Germinal center (tissue), 1 donor: ENCODE results near the gene P4HTM.
A peak's percentile ranks its signal among the peaks of the same experiment; 100 is the strongest.
"Not testable (repeated sequence)": the region's sequence is repeated elsewhere in the genome, so short reads cannot be mapped to it uniquely, and the experiment has no call there.

Experiments
- DNase-seq: peaks from one replicate; pipeline ENCODE4 v3.0.0; 2012; ENCODE audit warnings: mixed read lengths, low spot score

Gene P4HTM

GRCh38 chr3:49007771-49008528 lies 17.9 kb downstream of the P4HTM start:
- DNase-seq: peak; percentile 88

DNA sequence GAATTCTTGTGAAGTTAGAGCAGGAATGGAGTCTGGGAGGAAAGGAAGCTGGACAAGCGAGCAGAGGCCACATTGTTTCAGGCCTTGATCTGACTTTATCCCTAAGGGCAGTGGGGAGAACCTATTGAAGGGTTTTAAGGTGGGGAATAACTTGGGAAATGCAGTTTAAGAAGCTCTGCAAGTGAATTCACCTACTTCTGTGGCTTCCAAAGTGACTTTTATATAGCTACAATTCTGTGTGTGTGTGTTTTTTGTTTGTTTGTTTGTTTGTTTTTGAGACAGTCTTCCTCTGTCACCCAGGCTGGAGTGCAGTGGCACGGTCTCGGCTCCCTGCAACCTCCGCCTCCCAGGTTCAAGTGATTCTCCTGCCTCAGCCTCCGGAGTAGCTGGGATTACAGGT lies 18.6 kb downstream of the P4HTM start:
- DNase-seq: not testable (repeated sequence)

DNA sequence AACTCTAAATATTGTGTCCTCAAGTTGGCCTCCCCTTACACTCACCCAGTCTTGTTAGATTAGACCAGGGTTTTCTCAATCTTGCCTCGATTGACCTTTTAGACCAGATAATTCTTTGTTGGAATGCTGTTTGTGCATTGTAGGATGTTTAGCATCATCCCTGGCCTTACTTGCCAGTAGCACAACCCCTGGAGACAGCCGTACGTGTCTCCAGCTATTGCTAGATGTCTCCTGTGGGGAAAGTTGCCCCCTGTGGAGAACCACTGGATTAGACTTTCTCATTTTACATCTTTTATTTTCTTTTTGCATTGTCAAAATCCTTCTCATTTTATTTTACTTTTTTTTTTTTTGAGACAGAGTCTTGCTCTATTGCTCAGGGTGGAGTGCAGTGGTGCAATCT lies 19.4 kb downstream of the P4HTM start:
- no peak for DNase-seq

DNA sequence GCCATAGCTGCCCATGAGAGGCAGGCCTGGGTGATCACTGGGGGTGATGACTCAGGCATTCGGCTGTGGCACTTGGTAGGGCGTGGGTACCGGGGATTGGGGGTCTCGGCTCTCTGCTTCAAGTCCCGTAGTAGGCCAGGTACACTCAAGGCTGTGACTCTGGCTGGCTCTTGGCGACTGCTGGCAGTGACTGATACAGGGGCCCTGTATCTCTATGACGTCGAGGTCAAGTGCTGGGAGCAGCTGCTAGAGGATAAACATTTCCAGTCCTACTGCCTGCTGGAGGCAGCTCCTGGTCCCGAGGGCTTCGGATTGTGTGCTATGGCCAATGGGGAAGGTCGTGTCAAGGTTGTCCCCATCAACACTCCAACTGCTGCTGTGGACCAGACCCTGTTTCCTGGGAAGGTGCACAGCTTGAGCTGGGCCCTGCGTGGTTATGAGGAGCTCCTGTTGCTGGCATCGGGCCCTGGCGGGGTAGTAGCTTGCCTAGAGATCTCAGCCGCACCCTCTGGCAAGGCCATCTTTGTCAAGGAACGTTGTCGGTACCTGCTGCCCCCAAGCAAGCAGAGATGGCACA lies 22.5 kb downstream of the P4HTM start:
- DNase-seq: no peak

DNA sequence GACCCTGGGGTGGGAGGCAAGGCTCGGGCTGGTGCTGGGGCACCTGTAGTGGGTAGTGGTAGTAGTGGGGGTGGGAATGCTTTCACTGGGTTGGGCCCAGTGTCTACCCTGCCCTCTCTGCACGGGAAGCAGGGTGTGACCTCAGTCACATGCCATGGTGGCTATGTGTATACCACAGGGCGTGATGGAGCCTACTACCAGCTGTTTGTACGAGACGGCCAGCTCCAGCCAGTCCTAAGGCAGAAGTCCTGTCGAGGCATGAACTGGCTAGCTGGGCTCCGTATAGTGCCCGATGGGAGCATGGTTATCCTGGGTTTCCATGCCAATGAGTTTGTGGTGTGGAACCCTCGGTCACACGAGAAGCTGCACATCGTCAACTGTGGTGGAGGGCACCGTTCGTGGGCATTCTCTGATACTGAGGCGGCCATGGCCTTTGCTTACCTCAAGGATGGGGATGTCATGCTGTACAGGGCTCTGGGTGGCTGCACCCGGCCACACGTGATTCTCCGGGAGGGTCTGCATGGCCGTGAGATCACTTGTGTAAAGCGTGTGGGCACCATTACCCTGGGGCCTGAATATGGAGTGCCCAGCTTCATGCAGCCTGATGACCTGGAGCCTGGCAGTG lies 23.2 kb downstream of the P4HTM start:
- no peak for DNase-seq

DNA sequence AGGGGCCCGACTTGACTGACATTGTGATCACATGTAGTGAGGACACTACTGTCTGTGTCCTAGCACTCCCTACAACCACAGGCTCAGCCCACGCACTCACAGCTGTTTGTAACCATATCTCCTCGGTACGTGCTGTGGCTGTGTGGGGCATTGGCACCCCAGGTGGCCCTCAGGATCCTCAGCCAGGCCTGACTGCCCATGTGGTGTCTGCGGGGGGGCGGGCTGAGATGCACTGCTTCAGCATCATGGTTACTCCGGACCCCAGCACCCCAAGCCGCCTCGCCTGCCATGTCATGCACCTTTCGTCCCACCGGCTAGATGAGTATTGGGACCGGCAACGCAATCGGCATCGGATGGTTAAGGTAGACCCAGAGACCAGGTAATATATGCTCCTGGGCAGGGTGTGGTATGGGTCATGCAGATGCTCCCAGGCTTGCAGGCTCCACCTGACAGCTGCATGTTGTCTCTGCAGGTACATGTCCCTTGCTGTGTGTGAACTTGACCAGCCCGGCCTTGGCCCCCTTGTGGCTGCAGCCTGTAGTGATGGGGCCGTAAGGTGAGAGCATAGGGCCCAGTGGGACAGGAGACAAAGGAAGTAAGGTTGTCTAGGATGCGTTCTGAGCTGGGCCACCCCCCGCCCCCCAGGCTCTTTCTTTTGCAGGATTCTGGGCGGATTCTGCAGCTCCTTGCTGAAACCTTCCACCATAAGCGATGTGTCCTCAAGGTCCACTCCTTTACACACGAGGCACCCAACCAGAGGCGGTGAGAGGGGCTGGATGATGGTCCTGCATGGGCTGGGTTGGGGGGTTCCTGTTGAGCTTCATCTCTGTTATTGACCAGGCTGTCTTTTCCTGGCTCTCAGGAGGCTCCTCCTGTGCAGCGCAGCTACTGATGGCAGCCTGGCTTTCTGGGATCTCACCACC lies 24.0 kb downstream of the P4HTM start:
- DNase-seq: peak; percentile 68

GRCh38 chr3:49015072-49015471 lies 25.0 kb downstream of the P4HTM start:
- no peak for DNase-seq

GRCh38 chr3:49015765-49016164 lies 25.7 kb downstream of the P4HTM start:
- no peak for DNase-seq

- DNase-seq: no peak
These were observed 26.6 kb downstream of the P4HTM start for GRCh38 chr3:49016414-49017228.

DNA sequence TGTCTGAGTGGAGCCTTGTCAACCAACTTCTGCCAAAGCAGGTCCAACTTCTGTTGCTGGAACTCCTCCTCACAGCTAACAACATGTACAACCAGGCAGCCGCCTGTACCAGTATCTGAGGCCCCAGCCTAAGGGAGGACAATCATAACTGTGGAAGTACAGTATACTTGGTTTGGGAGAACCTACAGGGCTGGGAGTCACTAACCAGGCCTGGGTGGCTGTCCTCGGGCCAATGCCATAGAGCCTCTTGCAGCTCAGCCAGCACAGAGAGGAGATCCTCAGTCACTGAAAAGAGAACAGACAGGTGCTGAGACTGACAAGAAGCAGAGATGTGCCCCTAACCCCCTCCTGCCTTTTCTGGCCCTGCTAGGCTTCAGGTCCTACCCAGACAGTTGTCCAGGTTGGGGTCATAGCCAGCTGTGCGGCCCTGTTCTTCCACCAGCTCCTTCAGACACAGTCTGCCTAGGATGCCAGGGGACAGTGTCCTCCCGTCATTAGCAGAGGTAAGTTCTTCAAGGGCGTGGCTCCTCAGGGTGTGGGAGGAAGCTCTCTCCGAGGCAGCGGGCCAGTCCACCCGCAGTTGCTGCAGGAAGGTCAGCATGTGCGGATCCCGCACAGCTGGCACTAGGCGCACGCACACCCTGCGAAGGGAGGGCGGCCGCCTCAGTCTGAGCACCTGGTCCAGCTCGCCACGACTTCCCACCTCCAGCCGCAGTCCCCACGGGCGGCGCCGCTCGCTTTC lies 27.4 kb downstream of the P4HTM start:
- DNase-seq: no peak

- peak; percentile 67 for DNase-seq
These were observed 28.1 kb downstream of the P4HTM start, which contains the start of gene DALRD3 for GRCh38 chr3:49017971-49018706. TSS of gene DALRD3 (minus strand) at chr3:49018580. CDS start at chr3:49018564, 16 bp downstream.

DNA sequence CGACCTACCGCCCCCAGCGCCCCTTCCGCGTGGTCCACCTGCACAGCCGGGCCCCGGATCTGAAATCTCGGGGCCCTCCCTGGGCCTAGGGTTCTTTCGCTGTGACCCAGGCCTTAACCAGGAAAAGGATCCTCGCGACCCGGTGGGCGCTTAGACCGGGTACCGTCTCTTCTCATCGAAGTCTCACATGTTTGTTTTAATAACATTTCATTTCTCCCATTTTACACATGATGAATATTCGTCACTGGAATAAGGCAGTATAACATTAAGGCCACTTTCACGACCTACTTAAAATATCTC lies 28.6 kb downstream of the P4HTM start:
- no peak for DNase-seq

GRCh38 chr3:49019941-49020329 lies 29.9 kb downstream of the P4HTM start:
- DNase-seq: no peak

DNA sequence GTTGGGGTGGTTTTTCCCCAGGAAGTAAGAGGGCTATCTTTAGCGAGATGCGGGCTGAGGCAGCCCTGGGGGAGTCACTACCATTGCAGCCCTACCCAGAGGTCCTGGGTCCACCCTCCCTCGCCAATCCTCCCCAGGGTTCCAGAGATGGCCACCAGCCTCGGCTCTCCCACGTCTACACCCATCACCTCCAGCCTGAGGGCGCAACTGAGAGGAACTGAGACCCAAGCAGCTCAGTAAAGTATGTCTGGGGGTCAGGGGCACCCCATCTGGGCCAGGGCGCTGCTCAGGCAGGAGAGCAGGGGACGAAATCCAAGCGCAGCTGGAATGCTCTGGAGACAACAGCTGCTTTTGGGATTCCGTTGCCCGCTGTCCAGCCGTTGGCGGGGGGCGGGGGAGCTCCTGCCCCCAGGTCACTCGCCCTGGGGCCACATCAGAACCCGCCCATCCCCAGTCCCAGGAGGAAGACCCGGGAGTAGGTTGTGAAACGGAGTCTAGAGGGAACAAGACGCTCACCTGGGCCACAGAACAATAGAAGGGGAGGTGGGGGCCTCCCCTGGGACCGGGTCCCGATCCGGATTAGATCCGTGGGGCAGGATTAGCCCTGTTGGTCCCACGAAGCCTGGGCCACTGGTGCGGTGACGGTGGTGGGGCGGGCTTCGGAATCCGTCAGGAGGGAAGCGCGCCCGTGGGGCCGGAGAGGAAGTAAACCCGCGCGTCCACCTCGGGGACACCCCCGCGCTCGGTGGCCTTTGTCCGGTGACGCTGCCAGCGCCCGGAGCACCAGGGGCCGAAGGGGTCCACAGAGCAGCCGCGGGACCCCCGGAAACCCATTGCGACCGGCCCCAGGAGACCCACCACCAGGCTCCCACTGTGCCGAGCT lies 30.5 kb downstream of the P4HTM start:
- DNase-seq: peak; percentile 42

- DNase-seq: peak; percentile 93
These were observed 31.3 kb downstream of the P4HTM start for GRCh38 chr3:49021213-49021812.

GRCh38 chr3:49021813-49022687 lies 32.0 kb downstream of the P4HTM start, which contains the start of gene NDUFAF3:
TSS of gene NDUFAF3 (plus strand) at chr3:49022121. CDS start at chr3:49022145, 24 bp downstream.
- DNase-seq: peak; percentile 91

DNA sequence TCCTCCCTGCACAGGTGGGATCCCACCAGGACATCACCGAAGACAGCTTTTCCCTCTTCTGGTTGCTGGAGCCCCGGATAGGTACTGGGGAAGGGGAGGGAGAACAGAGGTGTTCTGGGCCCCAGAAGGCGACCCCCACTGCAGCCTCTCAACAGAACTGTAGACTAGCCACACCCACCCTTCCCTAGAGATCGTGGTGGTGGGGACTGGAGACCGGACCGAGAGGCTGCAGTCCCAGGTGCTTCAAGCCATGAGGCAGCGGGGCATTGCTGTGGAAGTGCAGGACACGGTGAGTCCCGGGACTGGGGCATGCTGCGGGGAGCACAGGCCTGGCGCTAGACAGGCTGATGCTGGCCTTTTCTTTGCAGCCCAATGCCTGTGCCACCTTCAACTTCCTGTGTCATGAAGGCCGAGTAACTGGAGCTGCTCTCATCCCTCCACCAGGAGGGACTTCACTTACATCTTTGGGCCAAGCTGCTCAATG lies 32.7 kb downstream of the P4HTM start:
- DNase-seq: no peak
